ENCODE measurements around the gene ENGASE. TPM values are rescaled to one million over a fixed set of nuclear protein-coding genes. Genes with fewer than 3 reads are reported as not detected.

ENGASE gene
- total RNA-seq, 1 experiment from 2014 or later, result 34.5 TPM

DNA sequence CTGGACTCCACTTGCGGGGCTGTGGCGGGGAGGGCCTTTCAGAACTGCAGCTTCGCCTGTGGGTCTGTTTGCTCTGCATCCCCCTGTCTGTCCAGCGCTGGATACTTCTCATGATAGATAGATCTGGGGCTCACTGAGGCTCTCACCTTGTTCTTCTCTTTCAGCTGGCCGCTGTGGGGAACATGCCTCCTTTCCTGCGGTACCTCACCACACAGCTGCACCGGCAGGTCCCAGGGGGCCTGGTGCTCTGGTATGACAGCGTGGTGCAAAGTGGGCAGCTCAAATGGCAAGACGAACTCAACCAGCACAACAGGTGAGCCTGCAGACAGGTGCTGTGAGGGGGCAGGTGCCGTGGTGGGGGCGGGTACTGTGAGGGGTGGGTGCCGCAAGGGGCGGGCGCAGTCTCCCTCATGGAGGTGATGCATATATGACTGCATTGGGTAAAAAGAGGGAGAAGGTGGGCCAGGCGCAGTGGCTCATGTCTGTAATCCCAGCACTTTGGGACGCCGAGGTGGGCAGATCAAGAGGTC is 6.2 kb downstream of the ENGASE start:
- Mint-ChIP-seq H3K4me1 (ENCODE audit: insufficient read depth, unreplicated experiment) (peaks cover 4% of the 10 kb centered on the region), H3K27me3 (ENCODE audit: insufficient read depth, unreplicated experiment) (no peaks in the 10 kb centered on the region), H3K9me3 (ENCODE audit: unreplicated experiment) (no peaks in the 10 kb centered on the region), H3K36me3 (ENCODE audit: insufficient read depth, unreplicated experiment) (peaks cover 52% of the 10 kb centered on the region), H3K27ac (ENCODE audit: low read depth, unreplicated experiment) (no peak overlapping the region), H3K4me3 (ENCODE audit: unreplicated experiment) (no peak overlapping the region)
- TF ChIP-seq, protein P1, sequence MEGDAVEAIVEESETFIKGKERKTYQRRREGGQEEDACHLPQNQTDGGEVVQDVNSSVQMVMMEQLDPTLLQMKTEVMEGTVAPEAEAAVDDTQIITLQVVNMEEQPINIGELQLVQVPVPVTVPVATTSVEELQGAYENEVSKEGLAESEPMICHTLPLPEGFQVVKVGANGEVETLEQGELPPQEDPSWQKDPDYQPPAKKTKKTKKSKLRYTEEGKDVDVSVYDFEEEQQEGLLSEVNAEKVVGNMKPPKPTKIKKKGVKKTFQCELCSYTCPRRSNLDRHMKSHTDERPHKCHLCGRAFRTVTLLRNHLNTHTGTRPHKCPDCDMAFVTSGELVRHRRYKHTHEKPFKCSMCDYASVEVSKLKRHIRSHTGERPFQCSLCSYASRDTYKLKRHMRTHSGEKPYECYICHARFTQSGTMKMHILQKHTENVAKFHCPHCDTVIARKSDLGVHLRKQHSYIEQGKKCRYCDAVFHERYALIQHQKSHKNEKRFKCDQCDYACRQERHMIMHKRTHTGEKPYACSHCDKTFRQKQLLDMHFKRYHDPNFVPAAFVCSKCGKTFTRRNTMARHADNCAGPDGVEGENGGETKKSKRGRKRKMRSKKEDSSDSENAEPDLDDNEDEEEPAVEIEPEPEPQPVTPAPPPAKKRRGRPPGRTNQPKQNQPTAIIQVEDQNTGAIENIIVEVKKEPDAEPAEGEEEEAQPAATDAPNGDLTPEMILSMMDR (IDR thresholded peaks at IDR 0.05; ENCODE audit: unreplicated experiment), result no peak
- POLR2A ChIA-PET, result interaction anchor here (0.6 kb wide), 1 partner anchor 296 kb away, joined by 3 read pairs; no protein-coding TSS in a partner anchor
- CTCF ChIA-PET, result interaction anchor here (0.7 to 19.7 kb wide), 5 partner anchors 16 to 311 kb away, joined by 3 to 273 read pairs (median 11); no protein-coding TSS in a partner anchor
- BruUV-seq (replicated peaks), result no TSS peak
- no peak for DNase-seq (ENCODE audit: unreplicated experiment)
- intact Hi-C loops (cut with micrococcal nuclease), result no loop called here

DNA sequence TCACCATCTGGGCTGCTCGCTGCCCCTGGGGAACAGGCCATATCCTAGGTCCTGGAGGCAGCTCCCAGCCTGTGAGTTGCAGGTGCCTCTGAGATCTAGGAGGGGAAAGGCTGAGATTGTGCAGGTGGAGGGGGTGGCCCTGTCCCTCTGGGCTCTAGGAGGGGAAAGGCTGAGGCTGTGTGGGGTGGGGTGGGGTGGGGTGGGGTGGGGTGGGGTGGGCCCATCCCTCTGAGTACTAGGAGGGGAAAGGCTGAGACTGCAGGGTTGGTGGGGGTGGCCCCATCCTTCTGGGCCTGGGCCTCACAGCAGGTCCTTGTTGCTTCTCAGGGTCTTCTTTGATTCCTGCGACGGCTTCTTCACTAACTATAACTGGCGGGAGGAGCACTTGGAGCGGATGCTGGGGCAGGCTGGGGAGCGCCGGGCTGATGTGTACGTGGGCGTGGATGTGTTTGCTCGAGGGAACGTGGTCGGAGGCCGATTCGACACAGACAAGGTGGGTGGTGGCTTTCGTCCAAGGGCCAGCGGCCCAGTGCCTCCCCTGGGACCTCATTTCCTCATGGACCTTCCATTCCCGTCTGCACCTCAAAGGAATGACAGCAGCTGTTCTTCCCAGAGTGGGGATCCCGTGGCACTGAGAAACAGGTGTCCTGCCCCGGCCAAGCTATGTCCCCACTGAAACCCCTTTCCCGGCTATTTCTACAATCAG is 7.1 kb downstream of the ENGASE start:
- no peak overlapping the region for H3K27ac Mint-ChIP-seq (ENCODE audit: low read depth, unreplicated experiment)
- peaks cover 59% of the 10 kb centered on the region for H3K36me3 Mint-ChIP-seq (ENCODE audit: insufficient read depth, unreplicated experiment)
- POLR2A ChIA-PET, result interaction anchor here (0.7 kb wide), 1 partner anchor 41 kb away, joined by 3 read pairs; no protein-coding TSS in a partner anchor
- no TSS peak for BruUV-seq (replicated peaks)
- H3K4me3 Mint-ChIP-seq (ENCODE audit: unreplicated experiment), result no peak overlapping the region
- H3K27me3 Mint-ChIP-seq (ENCODE audit: insufficient read depth, unreplicated experiment), result no peaks in the 10 kb centered on the region
- TF ChIP-seq, protein P1 (IDR thresholded peaks at IDR 0.05; ENCODE audit: unreplicated experiment), result no peak
- no peaks in the 10 kb centered on the region for H3K9me3 Mint-ChIP-seq (ENCODE audit: unreplicated experiment)
- DNase-seq (ENCODE audit: unreplicated experiment), result no peak
- intact Hi-C loops (cut with micrococcal nuclease), result loop anchor here (1.0 kb wide), 2 partner anchors 35 to 62 kb away; no protein-coding TSS in a partner anchor
- H3K4me1 Mint-ChIP-seq (ENCODE audit: insufficient read depth, unreplicated experiment), result no peaks in the 10 kb centered on the region
- CTCF ChIA-PET, result interaction anchor here (0.7 to 19.7 kb wide), 18 partner anchors 12 to 319 kb away, joined by 3 to 273 read pairs (median 7); no protein-coding TSS in a partner anchor

DNA sequence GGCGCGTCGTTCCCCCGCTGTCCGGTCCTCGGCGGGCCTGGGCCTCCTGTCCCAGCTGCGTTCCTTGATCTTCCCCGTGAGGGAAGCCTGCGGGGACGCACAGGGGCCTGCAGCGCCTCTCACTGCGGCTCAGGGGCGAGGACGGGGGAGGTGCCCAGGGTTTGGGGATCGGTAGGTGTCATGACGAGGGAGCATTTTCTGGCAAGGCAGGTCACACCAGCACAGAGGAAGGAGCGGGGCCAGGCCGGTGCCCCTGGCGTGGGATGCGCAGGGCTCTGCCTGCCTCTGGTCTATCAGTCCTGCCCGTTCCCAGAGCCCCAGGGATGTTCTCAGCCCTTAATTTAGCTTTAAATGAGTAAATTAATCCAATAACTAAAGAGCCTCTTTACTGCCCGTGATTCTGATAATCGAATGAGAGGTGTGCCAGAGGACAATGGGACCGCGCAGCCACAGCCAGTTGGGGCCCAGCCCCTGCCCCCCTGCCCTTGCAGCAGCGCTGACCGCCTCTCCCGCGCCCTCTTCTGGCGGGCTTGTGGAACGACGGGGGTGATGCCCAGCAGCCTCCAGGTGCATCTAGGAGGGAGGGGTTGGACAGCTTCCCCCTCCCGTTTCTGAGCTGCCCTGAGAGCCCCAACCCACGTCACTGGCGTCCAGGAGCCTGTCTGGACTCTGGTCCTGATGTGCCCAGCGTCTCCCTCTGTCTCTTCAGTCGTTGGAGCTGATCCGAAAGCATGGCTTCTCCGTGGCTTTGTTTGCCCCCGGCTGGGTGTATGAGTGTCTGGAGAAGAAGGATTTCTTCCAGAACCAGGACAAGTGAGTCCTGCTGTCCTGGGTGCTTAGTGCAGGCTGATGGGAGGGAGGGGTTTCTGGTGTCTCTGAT is 7.9 kb downstream of the ENGASE start:
- no peak overlapping the region for H3K4me3 Mint-ChIP-seq (ENCODE audit: unreplicated experiment)
- DNase-seq (ENCODE audit: unreplicated experiment), result peak; percentile 52
- H3K4me1 Mint-ChIP-seq (ENCODE audit: insufficient read depth, unreplicated experiment), result no peaks in the 10 kb centered on the region
- no TSS peak for BruUV-seq (replicated peaks)
- no peaks in the 10 kb centered on the region for H3K27me3 Mint-ChIP-seq (ENCODE audit: insufficient read depth, unreplicated experiment)
- H3K27ac Mint-ChIP-seq (ENCODE audit: low read depth, unreplicated experiment), result no peak overlapping the region
- H3K9me3 Mint-ChIP-seq (ENCODE audit: unreplicated experiment), result no peaks in the 10 kb centered on the region
- H3K36me3 Mint-ChIP-seq (ENCODE audit: insufficient read depth, unreplicated experiment), result peaks cover 58% of the 10 kb centered on the region
- TF ChIP-seq, protein P1 (IDR thresholded peaks at IDR 0.05; ENCODE audit: unreplicated experiment), result peak; percentile 94
- CTCF ChIA-PET, result interaction anchor here (0.6 to 19.7 kb wide), 21 partner anchors 9 to 318 kb away, joined by 3 to 273 read pairs (median 7); no protein-coding TSS in a partner anchor
- intact Hi-C loops (cut with micrococcal nuclease), result loop anchor here (1.0 kb wide), 2 partner anchors 36 to 63 kb away; no protein-coding TSS in a partner anchor
- POLR2A ChIA-PET, result interaction anchor here (0.7 kb wide), 1 partner anchor 41 kb away, joined by 3 read pairs; no protein-coding TSS in a partner anchor

Measured in MCF 10A (cell line).